ENCODE measurements around the gene KDM7A.
"Not testable (repeated sequence)": the region's sequence is repeated elsewhere in the genome, so short reads cannot be mapped to it uniquely, and the experiment has no call there.

The KDM7A gene

GRCh38 chr7:140160308-140160707 is 16.5 kb downstream of the KDM7A start:
- no peak for DNase-seq (ENCODE audit: low spot score)

DNA sequence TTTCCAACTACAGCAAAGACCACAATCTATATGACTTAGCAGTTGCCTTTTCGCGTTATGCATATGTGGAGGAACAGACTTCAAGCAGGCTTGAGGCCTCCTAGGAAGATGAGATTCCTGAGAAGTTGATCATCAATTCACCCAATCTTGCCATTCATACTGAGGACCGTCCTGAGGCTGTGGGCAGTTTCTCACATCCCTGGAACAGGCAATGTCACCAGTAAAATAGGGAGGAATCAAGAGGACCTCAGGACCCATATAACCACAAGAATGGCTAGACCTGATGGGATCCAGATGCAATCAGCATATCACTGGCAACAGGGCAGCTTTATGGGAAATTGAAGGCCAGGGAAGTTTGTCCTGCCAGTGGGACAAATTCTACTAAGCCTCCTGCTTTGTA is 17.3 kb downstream of the KDM7A start:
- DNase-seq (ENCODE audit: low spot score), result no peak

DNA sequence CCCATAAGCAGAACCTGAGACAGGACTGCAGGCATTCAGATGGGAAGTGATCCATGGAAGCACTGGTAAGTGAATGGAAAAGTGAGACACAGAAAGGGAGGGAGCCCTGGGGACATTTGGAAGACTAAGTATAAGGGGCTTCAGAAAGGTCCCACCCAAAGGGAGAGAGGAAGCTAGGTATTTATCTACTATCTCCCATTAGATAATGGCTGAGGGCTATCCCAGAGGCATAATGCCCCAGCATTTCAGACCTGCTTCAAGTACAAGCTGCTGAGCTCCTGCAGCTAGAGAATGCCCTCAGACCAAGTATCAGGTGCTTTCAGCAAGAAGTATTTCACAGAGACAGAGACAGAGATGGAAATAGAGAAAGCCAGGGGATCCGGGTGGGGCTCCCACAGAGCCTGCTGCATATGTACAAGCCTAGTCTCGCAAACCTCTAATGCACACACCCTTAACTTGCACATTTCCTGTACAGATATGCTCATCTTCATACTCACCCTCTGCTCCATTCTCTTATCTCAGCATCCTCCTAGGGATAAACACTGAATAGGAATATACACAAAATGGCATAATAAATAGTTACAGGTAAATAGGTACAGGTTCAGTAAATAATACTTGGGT is 20.2 kb downstream of the KDM7A start:
- no peak for DNase-seq (ENCODE audit: low spot score)

GRCh38 chr7:140155428-140155827 is 21.4 kb downstream of the KDM7A start:
- DNase-seq (ENCODE audit: low spot score), result no peak

DNA sequence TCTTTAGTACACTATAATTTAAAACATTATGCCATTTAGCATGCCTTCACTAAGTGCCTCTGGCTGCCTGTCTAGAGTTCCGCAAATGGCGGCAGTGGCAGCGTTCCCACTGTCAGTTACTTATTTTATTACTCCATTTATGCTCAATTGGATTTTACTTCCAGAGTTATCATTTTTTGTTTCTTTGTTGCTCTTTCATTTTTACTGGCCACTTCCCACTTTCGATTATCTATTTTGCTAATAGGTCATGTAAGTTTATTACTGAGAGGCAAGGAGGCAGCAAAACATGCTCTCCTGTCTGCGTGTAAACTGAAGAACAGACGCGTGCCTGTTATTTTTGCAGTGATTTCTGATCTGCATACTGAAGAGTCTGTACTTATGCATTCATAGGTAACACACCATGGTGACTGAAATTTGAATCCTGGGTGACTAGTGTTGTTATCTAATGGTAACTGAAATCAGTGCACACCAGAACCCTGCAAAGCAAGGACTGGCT is 23.1 kb downstream of the KDM7A start:
- no peak for DNase-seq (ENCODE audit: low spot score)

- DNase-seq (ENCODE audit: low spot score), result no peak
Observed at GRCh38 chr7:140146574-140146973, 30.2 kb downstream of the KDM7A start.

DNA sequence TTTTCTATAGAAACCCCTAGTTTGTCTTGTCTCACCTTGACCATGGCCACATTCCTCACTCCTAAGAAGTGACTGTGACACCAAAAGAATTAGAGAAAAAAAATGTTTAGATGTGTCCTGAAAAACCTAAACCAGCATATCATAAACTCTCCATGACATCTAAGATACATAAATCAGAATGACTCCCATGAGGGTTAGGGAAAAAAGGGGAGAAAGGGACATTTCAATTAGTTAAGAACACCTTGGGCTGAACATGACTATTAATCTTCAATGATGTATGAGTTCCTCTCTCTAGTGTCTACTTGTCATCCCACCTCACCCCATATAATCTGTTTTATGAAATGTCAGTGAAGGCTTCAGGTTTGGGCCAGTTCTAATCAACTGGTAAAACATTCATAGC is 31.1 kb downstream of the KDM7A start:
- no peak for DNase-seq (ENCODE audit: low spot score)

DNA sequence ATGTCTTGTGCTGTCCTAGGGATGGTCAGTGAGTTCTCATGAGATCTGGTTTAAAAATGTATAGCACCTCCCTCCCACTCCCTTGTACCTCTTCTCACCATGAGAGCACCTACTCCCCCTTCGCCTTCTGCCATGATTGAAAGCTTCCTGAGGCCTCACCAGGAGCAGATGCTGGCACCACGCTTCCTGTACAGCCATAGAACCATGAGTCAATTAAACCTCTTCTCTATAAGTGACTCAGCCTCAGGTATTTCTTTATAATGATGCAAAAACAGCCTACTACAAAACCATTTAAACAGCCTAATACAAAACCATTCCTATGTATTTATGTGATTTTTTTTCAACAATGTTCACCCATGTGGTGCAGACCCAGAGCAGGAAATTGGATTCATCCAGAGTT is 32.0 kb downstream of the KDM7A start:
- DNase-seq (ENCODE audit: low spot score), result no peak

DNA sequence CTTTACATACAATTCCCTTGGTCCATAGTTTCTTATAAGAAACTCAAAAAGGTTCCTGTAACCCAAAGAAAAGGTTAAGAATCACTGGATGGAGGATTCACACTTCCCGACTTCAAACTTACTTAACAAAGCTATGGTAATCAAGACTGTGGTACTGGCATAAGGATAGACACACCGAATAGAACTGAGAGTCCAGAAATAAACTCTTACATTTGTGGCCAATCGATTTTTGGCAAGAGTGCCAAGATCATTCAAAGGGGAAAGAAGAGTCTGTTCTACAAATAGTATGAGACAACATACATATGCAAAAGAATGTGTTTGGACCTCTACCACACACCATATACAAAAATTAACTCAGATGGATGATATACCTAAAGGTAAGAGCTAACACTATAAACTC is 32.8 kb downstream of the KDM7A start:
- no peak for DNase-seq (ENCODE audit: low spot score)

GRCh38 chr7:140142031-140142430 is 34.8 kb downstream of the KDM7A start:
- DNase-seq (ENCODE audit: low spot score), result no peak

GRCh38 chr7:140141256-140141655 is 35.5 kb downstream of the KDM7A start:
- no peak for DNase-seq (ENCODE audit: low spot score)

DNA sequence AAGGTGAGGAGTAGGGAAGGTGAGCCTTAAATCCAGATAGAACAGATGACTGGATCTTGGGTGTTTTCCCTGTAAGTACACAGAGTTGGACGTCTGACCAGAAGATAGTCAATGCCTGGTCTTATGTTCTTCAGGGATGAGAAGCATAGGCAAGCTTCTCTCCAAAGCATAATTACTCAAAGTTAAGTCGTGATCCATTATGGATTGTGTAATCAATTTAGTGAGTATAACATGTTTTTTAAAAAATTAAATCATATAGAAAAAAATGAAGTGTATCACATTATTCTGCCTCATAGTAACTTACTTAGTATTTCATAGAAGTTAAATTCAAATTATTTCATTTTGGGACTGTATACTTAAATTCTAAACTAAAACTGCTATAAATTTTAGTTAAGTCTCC is 39.7 kb downstream of the KDM7A start:
- DNase-seq (ENCODE audit: low spot score), result no peak

GRCh38 chr7:140136073-140136472 is 40.7 kb downstream of the KDM7A start:
- no peak for DNase-seq (ENCODE audit: low spot score)

GRCh38 chr7:140134039-140134438 is 42.7 kb downstream of the KDM7A start:
- DNase-seq (ENCODE audit: low spot score), result no peak

- no peak for DNase-seq (ENCODE audit: low spot score)
Observed at GRCh38 chr7:140127360-140128127, 49.2 kb downstream of the KDM7A start.

- DNase-seq (ENCODE audit: low spot score), result no peak
Observed at GRCh38 chr7:140126435-140127034, 50.2 kb downstream of the KDM7A start.

DNA sequence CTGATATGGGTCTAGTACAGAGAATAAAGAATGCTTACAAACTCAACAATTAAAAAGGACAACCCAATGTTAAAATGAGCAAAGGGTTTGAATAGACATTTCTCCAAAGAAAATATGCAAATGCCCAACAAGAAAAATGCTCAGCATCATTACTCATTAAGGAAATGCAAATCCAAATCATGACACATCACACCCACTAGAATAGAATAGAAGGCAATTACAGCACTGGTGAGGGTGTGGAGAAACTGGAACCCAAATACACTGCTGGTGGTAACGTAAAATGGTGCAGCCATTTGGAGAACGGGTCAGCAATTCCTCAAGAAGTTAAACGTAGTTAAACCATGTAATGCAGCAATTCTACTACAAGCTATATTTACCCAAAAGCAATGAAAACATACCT is 53.8 kb downstream of the KDM7A start:
- no peak for DNase-seq (ENCODE audit: low spot score)

DNA sequence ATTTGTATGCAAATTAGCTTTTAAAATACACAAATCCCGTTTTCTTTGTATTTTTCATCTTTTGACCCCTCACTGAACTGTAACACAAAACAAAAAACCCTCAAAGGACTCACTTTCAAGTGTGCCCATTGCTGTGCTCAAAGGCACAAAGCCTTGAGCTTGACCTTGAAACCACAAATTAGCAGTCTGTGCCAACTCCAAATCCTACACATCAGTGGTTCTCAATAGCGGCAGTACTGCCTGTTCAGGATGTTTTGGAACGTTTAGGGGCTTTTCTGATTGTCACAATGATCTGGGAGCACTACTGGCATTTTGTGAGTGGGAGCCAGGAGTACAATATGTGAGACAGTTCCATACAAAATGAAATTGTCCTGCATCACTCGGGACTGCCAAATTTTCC is 55.5 kb downstream of the KDM7A start:
- no peak for DNase-seq (ENCODE audit: low spot score)

DNA sequence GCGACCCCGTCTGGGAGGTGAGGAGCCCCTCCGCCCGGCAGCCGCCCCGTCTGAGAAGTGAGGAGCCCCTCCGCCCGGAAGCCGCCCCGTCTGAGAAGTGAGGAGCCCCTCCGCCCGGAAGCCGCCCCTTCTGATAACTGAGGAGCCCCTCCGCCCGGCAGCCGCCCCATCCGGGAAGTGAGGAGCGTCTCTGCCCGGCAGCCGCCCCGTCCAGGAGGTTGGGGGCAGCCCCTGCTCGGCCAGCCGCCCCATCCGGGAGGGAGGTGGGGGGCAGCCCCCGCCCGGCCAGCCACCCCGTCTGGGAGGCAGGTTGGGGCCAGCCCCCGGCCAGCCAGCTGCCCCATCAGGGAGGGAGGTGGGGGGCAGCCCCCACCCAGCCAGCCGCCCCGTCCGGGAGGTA is 62.0 kb downstream of the KDM7A start:
- not testable (repeated sequence) for DNase-seq (ENCODE audit: low spot score)

- DNase-seq (ENCODE audit: low spot score), result not testable (repeated sequence)
Observed at GRCh38 chr7:140108777-140109176, 68.0 kb downstream of the KDM7A start.

DNA sequence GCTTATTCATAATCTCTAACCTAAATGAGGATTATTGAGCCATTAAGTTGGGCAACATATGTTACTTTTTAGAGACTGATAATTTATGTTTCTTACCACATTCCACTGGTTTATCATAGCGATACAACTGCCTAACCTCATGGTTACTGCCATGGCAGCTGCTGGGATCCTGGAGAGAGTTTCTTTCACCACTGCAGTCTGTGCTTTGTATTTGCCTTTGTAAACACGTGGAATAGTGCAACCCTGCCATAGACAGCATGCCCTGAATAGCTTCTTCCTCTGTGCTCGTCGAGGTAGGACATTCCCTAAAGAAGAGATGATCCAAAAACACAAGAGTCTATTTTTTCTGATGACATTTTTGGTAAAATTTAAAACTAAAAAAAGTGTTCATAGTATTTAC is 80.3 kb downstream of the KDM7A start:
- no peak for DNase-seq (ENCODE audit: low spot score)

- DNase-seq (ENCODE audit: low spot score), result no peak
Observed at GRCh38 chr7:140093375-140093774, 83.4 kb downstream of the KDM7A start.

DNA sequence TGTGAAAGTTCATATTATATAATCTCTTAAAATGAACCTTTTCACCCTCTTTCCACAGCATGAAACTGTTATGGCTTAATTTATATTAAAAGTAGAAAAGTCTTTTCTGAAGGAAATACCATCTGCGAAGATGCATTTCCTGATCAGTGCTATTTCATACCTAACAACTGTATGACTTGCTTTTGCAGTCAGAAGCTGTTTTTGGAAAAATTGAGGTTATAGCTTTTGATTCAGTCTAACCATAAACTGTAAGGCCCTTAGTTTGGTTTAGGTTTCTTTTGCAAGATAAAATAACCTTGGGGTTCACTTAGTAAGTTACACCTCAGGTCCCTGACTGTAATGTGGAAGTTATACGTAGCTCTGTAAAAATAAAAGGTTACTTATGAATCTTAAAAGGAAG is 91.3 kb downstream of the KDM7A start:
- no peak for DNase-seq (ENCODE audit: low spot score)
